GM19328 (cell line): Measurements from ENCODE around the gene MMP13.
"Not testable (repeated sequence)": the region's sequence is repeated elsewhere in the genome, so short reads cannot be mapped to it uniquely, and the experiment has no call there.

Source experiments
- ATAC-seq: cut with Tn5 transposase; IDR thresholded peaks from one replicate; pipeline ENCODE4 v1.9.1; 2021; ENCODE audit warnings: mild to moderate bottlenecking, moderate library complexity; ENCODE audit not compliant: unreplicated experiment

Gene MMP13

DNA sequence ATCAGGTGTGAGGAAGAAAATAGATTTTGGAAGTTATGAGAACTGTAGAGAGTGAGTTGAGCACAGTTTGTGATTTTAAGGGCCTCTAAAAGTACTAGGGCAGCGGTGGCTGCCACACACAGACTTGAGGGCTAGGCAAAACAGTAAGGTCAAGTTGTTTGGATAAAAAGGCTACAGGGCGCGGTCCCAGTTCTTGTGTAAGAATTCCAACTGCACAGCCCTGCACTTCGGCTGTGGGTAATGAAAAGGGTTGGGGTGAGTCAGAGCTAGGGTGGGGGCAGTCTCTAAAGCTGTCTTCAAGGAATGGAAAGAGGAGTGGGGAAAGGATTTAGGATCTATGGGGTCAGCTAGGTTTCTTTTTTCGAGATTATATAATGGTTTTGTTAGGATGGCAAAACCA lies 49.7 kb downstream of the MMP13 start:
- not testable (repeated sequence) for ATAC-seq

DNA sequence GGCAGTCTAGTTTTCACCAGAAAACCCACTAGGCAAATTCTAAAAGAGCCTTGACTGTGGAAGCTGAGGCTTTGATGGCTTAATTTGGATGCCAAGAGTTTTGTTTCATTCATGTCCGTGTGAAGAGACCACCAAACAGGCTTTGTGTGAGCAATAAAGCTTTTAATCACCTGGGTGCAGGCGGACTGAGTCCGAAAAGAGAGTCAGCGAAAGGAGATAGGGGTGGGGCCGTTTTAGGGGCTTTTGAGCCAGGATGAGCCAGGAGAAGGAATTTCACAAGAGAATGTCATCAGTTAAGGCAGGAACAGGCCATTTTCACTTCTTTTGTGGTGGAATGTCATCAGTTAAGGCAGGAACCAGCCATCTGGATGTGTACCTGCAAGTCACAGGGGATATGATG lies 51.6 kb downstream of the MMP13 start:
- ATAC-seq, result not testable (repeated sequence)

DNA sequence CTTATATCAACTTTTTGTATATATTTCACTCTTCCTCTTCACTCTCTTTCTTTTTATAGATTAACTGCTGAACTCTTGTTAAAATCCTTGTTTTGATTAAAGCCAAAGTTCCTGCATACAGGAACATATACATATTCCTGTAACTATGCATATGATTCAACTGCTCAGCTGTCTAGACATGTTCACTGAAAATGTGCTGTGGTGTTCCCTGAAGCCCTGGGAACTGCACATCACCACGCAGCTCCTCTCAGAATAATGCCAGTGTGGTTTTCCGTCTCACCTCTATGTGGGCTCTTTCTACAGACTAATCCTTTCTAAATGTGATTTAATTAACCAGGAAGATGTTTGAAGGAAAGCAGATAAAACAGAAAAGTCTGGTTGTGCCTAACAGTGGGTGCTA lies 55.2 kb downstream of the MMP13 start:
- ATAC-seq, result no peak
